Endodermal cell (in vitro differentiated cells): ENCODE data around the gene AIRE. TPM values are rescaled to one million over a fixed set of nuclear protein-coding genes. Genes with fewer than 3 reads are reported as not detected.
A peak's percentile ranks its signal among the peaks of the same experiment; 100 is the strongest.

Source experiments
- DNase-seq: peaks from one replicate; pipeline ENCODE4 v3.0.0-alpha.2; 2017
- H3K27ac ChIP-seq: 2 replicates; pipeline ENCODE4 v1.5.1; 2013; ENCODE audit warnings: mild to moderate bottlenecking, low read depth, low read length, moderate library complexity
- H3K27me3 ChIP-seq: 2 replicates; pipeline ENCODE4 v1.6.1; 2013; ENCODE audit warnings: mild to moderate bottlenecking, low read length, moderate library complexity; ENCODE audit not compliant: insufficient read depth, control insufficient read depth, poor library complexity, severe bottlenecking
- H3K36me3 ChIP-seq: 2 replicates; pipeline ENCODE4 v1.7.0; 2013; ENCODE audit warnings: mild to moderate bottlenecking, low read length, moderate library complexity; ENCODE audit not compliant: control insufficient read depth, insufficient read depth
- H3K4me1 ChIP-seq: one replicate; pipeline ENCODE4 v1.7.0; 2013; ENCODE audit warnings: low read length; ENCODE audit not compliant: control insufficient read depth, insufficient read depth
- H3K4me3 ChIP-seq: 2 replicates; pipeline ENCODE4 v1.5.1; 2013; ENCODE audit warnings: mild to moderate bottlenecking, low read length, moderate library complexity
- H3K9ac ChIP-seq: 2 replicates; pipeline ENCODE4 v1.6.1; 2013; ENCODE audit warnings: mild to moderate bottlenecking, low read length, moderate library complexity; ENCODE audit not compliant: poor library complexity, severe bottlenecking; ENCODE audit errors: extremely low read depth
- H3K9me3 ChIP-seq: 2 replicates; pipeline ENCODE4 v1.6.1; 2013; ENCODE audit warnings: mild to moderate bottlenecking, low read length, moderate library complexity; ENCODE audit not compliant: control insufficient read depth
- H3K27ac Mint-ChIP-seq: 2 replicates; pipeline ENCODE4 v1.8.0; 2020; ENCODE audit warnings: mixed read lengths
- H3K27me3 Mint-ChIP-seq: 2 replicates; pipeline ENCODE4 v1.8.0; 2021; ENCODE audit warnings: mild to moderate bottlenecking, mixed read lengths; ENCODE audit not compliant: insufficient read depth
- H3K36me3 Mint-ChIP-seq: 2 replicates; pipeline ENCODE4 v1.8.0; 2020; ENCODE audit warnings: low read depth, mixed read lengths
- H3K4me1 Mint-ChIP-seq: 2 replicates; pipeline ENCODE4 v1.8.0; 2020; ENCODE audit warnings: mixed read lengths
- H3K4me3 Mint-ChIP-seq: 2 replicates; pipeline ENCODE4 v1.8.0; 2020; ENCODE audit warnings: mild to moderate bottlenecking, moderate library complexity, mixed read lengths
- H3K9me3 Mint-ChIP-seq: 2 replicates; pipeline ENCODE4 v1.8.0; 2020; ENCODE audit warnings: mild to moderate bottlenecking, mixed read lengths
- WGBS, 2 experiments: methylation state at CpG; one replicate each; pipeline versions ENCODE4 v1.1.5 to v1.1.7; 2013; ENCODE audit warnings: missing lambda C conversion rate in 2 of 2, mixed read lengths in 1 of 2; ENCODE audit not compliant: insufficient coverage in 1 of 2, insufficient read length in 1 of 2; 5-methylcytosine and 5-hydroxymethylcytosine counted together
- total RNA-seq, 2 donors: library from RNA; stranded (reverse); fragmentation: NEBNext Ultra II Directional in 1 of 2; extraction: Animal tissue kit (Norgen Biotek cat#: 25700) in 1 of 2; gene quantifications; 2 replicates in 1 of 2; 3 replicates in 1 of 2; pipeline ENCODE4 v1.2.1, GENCODE V29; 2021
- TF ChIP-seq, protein P1 (sequence below): fragments of 200-600 bp; sonication (generic); conservative IDR thresholded peaks from 2 replicates; pipeline ENCODE4 v1.5.0; 2021; ENCODE audit warnings: antibody characterized with exemption, mild to moderate bottlenecking

The AIRE gene
- total RNA-seq, 2 donors from 2014 or later, result 1.2 to 2.7 TPM

DNA sequence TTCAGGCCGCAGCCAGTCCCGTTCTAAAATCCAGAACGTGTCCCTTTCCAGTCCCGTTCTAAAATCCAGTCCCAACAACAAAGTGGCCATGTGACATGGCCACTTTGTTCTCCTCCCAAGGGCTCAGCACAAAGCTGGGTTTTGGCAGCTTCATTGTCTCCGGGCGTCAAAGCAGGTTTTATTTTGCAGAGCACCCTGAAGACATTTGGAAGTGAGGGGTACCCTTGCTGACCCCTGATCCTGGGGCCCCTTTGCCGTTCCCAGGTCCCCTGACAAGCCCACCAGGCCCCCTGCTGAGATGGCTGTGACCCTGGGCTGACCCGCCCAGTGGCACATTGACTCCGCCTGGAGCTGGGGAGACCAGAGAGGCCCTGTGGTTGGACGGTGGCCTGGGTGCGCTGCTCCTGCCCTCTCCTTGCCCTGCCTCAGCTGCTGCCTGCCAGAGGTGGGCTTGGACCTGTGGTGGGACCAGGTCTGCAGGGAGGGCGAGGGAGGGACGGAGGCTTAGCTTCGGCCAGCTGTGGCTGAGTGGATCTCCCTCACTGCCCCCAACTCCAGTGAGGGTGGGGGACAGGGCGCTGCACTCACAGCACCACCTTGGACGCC is 18.4 kb downstream of the AIRE start:
- peaks cover 15% of the 10 kb centered on the region for H3K36me3 Mint-ChIP-seq
- H3K4me1 Mint-ChIP-seq, result peaks cover 25% of the 10 kb centered on the region
- H3K27me3 Mint-ChIP-seq, result no peaks in the 10 kb centered on the region
- H3K27ac ChIP-seq, result peak overlapping the region; percentile 62
- H3K9me3 ChIP-seq, result no peaks in the 10 kb centered on the region
- no peaks in the 10 kb centered on the region for H3K27me3 ChIP-seq
- H3K9ac ChIP-seq, result no peak overlapping the region
- peaks cover 29% of the 10 kb centered on the region for H3K36me3 ChIP-seq
- H3K4me1 ChIP-seq, result peaks cover 13% of the 10 kb centered on the region
- H3K27ac Mint-ChIP-seq, result peak overlapping the region; percentile 50
- no peaks in the 10 kb centered on the region for H3K9me3 Mint-ChIP-seq
- TF ChIP-seq, protein P1, sequence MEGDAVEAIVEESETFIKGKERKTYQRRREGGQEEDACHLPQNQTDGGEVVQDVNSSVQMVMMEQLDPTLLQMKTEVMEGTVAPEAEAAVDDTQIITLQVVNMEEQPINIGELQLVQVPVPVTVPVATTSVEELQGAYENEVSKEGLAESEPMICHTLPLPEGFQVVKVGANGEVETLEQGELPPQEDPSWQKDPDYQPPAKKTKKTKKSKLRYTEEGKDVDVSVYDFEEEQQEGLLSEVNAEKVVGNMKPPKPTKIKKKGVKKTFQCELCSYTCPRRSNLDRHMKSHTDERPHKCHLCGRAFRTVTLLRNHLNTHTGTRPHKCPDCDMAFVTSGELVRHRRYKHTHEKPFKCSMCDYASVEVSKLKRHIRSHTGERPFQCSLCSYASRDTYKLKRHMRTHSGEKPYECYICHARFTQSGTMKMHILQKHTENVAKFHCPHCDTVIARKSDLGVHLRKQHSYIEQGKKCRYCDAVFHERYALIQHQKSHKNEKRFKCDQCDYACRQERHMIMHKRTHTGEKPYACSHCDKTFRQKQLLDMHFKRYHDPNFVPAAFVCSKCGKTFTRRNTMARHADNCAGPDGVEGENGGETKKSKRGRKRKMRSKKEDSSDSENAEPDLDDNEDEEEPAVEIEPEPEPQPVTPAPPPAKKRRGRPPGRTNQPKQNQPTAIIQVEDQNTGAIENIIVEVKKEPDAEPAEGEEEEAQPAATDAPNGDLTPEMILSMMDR, result no peak
- 86 to 91% methylated on average over 8 to 15 of the region's 16 CpGs for WGBS, 2 experiments
- H3K4me3 Mint-ChIP-seq, result no peak overlapping the region
- no peak overlapping the region for H3K4me3 ChIP-seq
- no peak for DNase-seq

DNA sequence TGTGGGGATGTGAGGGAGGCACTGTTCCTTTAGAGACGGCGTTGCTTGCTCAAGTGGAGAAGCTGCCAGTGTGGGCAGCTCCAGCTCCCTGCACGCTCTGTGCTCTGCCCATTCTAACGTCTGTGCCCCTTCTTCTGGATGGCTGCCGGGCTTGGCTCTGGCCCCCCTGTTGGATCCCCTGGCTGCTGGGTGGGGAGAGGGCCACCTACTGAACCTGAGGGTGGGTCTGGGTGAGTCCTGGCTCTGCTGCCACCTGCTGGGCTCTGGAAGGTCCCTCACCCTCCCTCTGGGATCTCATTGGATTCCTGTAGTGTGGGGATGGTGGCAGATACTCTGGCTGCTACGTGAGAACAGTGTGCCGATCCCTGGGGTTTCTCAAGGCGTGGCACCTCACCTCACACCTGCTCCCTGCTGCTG is 19.2 kb downstream of the AIRE start:
- Histone ChIP-seq H3K4me1 (peaks cover 13% of the 10 kb centered on the region), H3K36me3 (peaks cover 37% of the 10 kb centered on the region), H3K27ac (no peak overlapping the region), H3K27me3 (no peaks in the 10 kb centered on the region), H3K9ac (no peak overlapping the region), H3K4me3 (no peak overlapping the region), H3K9me3 (no peaks in the 10 kb centered on the region)
- Mint-ChIP-seq H3K4me3 (no peak overlapping the region), H3K27ac (peak overlapping the region; percentile 86), H3K4me1 (peaks cover 22% of the 10 kb centered on the region), H3K27me3 (no peaks in the 10 kb centered on the region), H3K36me3 (peaks cover 15% of the 10 kb centered on the region), H3K9me3 (no peaks in the 10 kb centered on the region)
- WGBS, 2 experiments, result 87 to 91% methylated on average over 4 to 8 of the region's 8 CpGs
- TF ChIP-seq, protein P1, result peak; percentile 75
- DNase-seq, result peak; percentile 83

DNA sequence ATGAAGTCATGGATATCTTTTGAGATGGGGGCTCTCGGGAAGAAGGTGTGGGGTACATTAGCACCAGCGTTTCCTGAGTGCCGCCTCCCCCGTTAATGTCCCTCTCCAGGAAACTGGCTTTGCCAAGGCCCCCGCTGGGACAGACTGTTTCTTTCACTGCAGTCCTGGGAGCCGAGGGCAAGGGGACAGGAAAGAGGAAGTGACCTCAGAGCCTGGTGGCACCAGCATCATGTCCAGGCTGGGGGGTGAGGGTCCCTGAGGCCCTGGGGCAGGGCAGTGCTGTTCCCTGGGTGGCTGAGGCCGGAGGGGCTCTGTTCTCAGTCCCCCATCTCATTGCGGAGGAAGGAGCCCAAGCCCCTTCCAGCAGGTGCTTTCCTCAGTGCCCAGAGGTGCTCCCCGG is 20.0 kb downstream of the AIRE start:
- TF ChIP-seq, protein P1, result no peak
- Mint-ChIP-seq H3K9me3 (no peaks in the 10 kb centered on the region), H3K4me1 (peaks cover 21% of the 10 kb centered on the region), H3K27me3 (no peaks in the 10 kb centered on the region), H3K4me3 (no peak overlapping the region), H3K27ac (no peak overlapping the region), H3K36me3 (peaks cover 15% of the 10 kb centered on the region)
- no peak for DNase-seq
- Histone ChIP-seq H3K4me3 (no peak overlapping the region), H3K27me3 (no peaks in the 10 kb centered on the region), H3K36me3 (peaks cover 40% of the 10 kb centered on the region), H3K9ac (no peak overlapping the region), H3K4me1 (peaks cover 13% of the 10 kb centered on the region), H3K9me3 (no peaks in the 10 kb centered on the region), H3K27ac (no peak overlapping the region)
- WGBS, 2 experiments, result 88 to 93% methylated on average over 6 to 9 of the region's 9 CpGs
